ENCODE data around the gene CXCL3. TPM values are rescaled to one million over a fixed set of nuclear protein-coding genes. Genes with fewer than 3 reads are reported as not detected.

Gene CXCL3
- polyA plus RNA-seq, 2 donors, result 0.47 to 4.6 TPM

DNA sequence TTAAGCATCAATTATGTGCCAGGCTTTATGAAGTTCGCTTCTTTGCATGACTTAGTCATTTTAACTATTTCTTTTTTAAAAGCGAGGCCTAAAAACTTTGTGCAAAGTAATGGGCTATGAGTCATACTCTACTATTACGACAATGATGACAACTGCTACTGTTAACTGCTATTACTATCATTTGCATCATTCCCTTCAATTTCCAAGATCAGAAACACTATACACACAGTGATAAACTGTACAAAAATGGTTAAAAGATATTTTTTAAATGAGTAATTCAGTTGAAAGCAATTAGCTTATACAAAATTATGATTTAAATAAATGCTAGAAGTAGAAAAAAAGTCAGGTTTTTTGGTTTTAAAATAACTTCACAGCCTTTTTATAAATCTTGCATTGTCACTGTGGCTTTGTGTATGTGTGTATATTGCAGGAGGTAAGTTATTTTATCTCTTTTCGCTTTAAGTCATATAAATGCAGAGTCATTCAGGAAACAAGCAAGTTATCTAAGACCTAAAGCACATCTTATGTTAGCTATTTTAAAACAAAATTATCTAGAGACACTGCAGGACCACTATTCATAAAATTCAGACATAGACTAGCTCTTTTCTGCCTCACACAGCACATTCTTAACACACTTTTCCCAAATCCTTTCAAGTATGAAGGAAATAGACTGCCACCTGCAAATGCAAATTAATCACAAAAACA, 18.5 kb upstream of the CXCL3 start:
- WGBS, 2 donors, result 67 to 70% methylated on average over 4 of the region's 4 CpGs
- Histone ChIP-seq H3K9me3 (ENCODE audit: control insufficient read depth in 2 of 2, insufficient read depth in 1 of 2, low read depth in 1 of 2, low read length in 1 of 2) (no peaks in the 10 kb centered on the region), H3K4me3 (ENCODE audit: low read depth in 1 of 2, low read length in 2 of 2) (no peak overlapping the region), H3K27me3 (ENCODE audit: control insufficient read depth in 1 of 2, insufficient read depth in 2 of 2, low read length in 2 of 2) (no peaks in the 10 kb centered on the region), H3K27ac (ENCODE audit: low read depth in 2 of 2, low read length in 1 of 2) (no peak overlapping the region), H3K4me1 (ENCODE audit: control insufficient read depth in 2 of 2, insufficient read depth in 2 of 2, low read length in 1 of 2) (no peaks in the 10 kb centered on the region), H3K36me3 (ENCODE audit: control insufficient read depth in 2 of 2, insufficient read depth in 2 of 2, low read length in 1 of 2) (no peaks in the 10 kb centered on the region)

DNA sequence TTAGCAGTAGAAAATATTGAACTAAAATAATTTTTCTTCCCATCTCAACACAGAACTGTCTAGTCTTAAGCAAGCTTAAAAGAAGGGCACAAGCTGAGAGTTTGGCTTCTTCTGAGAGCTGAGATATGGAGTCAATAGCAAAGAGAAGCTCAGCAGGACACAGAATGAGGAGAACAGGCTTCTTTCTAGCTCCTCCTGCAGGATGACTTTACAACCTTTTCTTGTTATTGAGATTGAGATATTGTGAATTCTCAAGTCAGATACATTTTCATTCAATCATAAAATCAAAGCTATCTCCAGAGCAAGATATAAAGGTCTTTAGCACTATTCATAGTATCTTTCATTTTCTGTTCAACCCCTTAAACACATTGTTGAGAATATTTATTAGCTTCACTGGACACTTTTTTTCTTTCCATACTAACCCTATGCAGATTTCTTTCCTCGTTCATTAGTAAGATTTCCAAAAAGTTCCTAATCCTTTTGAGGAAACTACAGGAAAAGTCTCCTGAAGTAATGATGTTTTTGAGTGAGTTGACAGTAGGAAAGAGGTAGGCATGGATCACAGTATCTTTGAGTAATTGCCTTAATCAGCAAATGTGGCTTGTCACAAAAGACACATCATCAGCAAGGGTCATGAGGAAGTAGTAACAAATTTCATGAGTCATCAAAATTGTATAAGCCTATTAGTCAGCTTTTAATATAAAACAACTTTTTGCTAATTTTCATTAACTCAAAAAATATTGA, 17.8 kb upstream of the CXCL3 start:
- no peak overlapping the region for H3K27ac ChIP-seq (ENCODE audit: low read depth in 2 of 2, low read length in 1 of 2)
- H3K27me3 ChIP-seq (ENCODE audit: control insufficient read depth in 1 of 2, insufficient read depth in 2 of 2, low read length in 2 of 2), result no peaks in the 10 kb centered on the region
- 0 to 13% methylated on average over 1 of the region's 1 CpG for WGBS, 2 donors
- H3K4me1 ChIP-seq (ENCODE audit: control insufficient read depth in 2 of 2, insufficient read depth in 2 of 2, low read length in 1 of 2), result no peaks in the 10 kb centered on the region
- H3K9me3 ChIP-seq (ENCODE audit: control insufficient read depth in 2 of 2, insufficient read depth in 1 of 2, low read depth in 1 of 2, low read length in 1 of 2), result no peaks in the 10 kb centered on the region
- no peak overlapping the region for H3K4me3 ChIP-seq (ENCODE audit: low read depth in 1 of 2, low read length in 2 of 2)
- H3K36me3 ChIP-seq (ENCODE audit: control insufficient read depth in 2 of 2, insufficient read depth in 2 of 2, low read length in 1 of 2), result no peaks in the 10 kb centered on the region

DNA sequence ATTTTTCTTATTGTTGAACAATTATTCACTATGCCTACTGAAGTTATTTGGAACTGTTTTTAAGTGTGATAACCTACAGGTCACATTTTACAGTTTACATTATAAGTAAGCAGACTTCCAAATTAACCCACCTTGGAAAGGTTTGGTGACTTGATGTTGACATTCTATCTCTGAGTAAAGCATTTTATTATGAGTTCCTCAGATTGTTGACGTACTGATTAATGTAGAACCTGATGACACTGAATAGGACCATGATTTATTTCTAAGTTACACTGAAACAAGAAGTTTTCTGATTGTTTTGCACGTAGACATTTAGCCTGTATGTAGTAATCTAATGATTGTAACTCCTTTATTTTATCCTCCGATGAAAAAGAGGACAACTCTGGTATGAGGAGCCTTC, 17.0 kb upstream of the CXCL3 start:
- no peaks in the 10 kb centered on the region for H3K4me1 ChIP-seq (ENCODE audit: control insufficient read depth in 2 of 2, insufficient read depth in 2 of 2, low read length in 1 of 2)
- H3K36me3 ChIP-seq (ENCODE audit: control insufficient read depth in 2 of 2, insufficient read depth in 2 of 2, low read length in 1 of 2), result no peaks in the 10 kb centered on the region
- H3K9me3 ChIP-seq (ENCODE audit: control insufficient read depth in 2 of 2, insufficient read depth in 1 of 2, low read depth in 1 of 2, low read length in 1 of 2), result no peaks in the 10 kb centered on the region
- H3K27me3 ChIP-seq (ENCODE audit: control insufficient read depth in 1 of 2, insufficient read depth in 2 of 2, low read length in 2 of 2), result no peaks in the 10 kb centered on the region
- no peak overlapping the region for H3K27ac ChIP-seq (ENCODE audit: low read depth in 2 of 2, low read length in 1 of 2)
- WGBS, 2 donors, result 82 to 83% methylated on average over 3 of the region's 3 CpGs
- no peak overlapping the region for H3K4me3 ChIP-seq (ENCODE audit: low read depth in 1 of 2, low read length in 2 of 2)

GRCh38 chr4:74055096-74055495, 16.6 kb upstream of the CXCL3 start:
- Histone ChIP-seq H3K9me3 (ENCODE audit: control insufficient read depth in 2 of 2, insufficient read depth in 1 of 2, low read depth in 1 of 2, low read length in 1 of 2) (no peaks in the 10 kb centered on the region), H3K4me3 (ENCODE audit: low read depth in 1 of 2, low read length in 2 of 2) (no peak overlapping the region), H3K27ac (ENCODE audit: low read depth in 2 of 2, low read length in 1 of 2) (no peak overlapping the region), H3K36me3 (ENCODE audit: control insufficient read depth in 2 of 2, insufficient read depth in 2 of 2, low read length in 1 of 2) (no peaks in the 10 kb centered on the region), H3K4me1 (ENCODE audit: control insufficient read depth in 2 of 2, insufficient read depth in 2 of 2, low read length in 1 of 2) (no peaks in the 10 kb centered on the region), H3K27me3 (ENCODE audit: control insufficient read depth in 1 of 2, insufficient read depth in 2 of 2, low read length in 2 of 2) (no peaks in the 10 kb centered on the region)
- 71 to 79% methylated on average over 2 of the region's 2 CpGs for WGBS, 2 donors

DNA sequence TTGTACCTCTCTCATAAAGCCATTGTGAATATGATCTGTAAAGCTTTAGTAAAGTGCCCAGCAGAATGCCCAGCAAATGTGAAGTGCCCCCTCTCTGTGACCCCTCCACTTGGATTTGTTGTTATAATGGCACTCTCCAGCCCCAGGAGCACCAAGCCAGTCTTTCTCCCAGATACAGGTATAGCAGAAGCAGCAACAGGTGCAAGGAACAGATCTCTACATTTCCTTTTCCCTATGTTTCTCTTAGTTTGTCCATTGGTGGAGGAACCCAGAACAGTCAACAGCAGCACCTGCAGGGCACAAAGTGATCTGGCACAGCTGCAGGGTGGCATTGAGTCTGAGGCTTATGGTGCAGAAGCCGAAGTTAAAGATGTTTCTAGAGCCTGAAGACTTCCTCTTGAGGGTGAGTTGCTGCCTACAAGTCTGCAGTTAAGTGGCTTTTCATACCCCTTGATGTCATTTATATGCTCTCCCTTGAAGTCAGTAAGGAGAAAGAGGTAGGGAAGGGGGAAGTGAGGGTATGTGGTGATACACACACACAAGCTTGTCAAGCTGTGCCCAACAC, 16.1 kb upstream of the CXCL3 start:
- Histone ChIP-seq H3K36me3 (ENCODE audit: control insufficient read depth in 2 of 2, insufficient read depth in 2 of 2, low read length in 1 of 2) (no peaks in the 10 kb centered on the region), H3K27ac (ENCODE audit: low read depth in 2 of 2, low read length in 1 of 2) (no peak overlapping the region), H3K4me3 (ENCODE audit: low read depth in 1 of 2, low read length in 2 of 2) (no peak overlapping the region), H3K4me1 (ENCODE audit: control insufficient read depth in 2 of 2, insufficient read depth in 2 of 2, low read length in 1 of 2) (no peaks in the 10 kb centered on the region), H3K27me3 (ENCODE audit: control insufficient read depth in 1 of 2, insufficient read depth in 2 of 2, low read length in 2 of 2) (no peaks in the 10 kb centered on the region), H3K9me3 (ENCODE audit: control insufficient read depth in 2 of 2, insufficient read depth in 1 of 2, low read depth in 1 of 2, low read length in 1 of 2) (no peaks in the 10 kb centered on the region)
- 68 to 83% methylated on average over 1 of the region's 1 CpG for WGBS, 2 donors

GRCh38 chr4:74047152-74047551, 8.7 kb upstream of the CXCL3 start:
- no peaks in the 10 kb centered on the region for H3K4me1 ChIP-seq (ENCODE audit: control insufficient read depth in 2 of 2, insufficient read depth in 2 of 2, low read length in 1 of 2)
- H3K4me3 ChIP-seq (ENCODE audit: low read depth in 1 of 2, low read length in 2 of 2), result no peak overlapping the region
- no peaks in the 10 kb centered on the region for H3K9me3 ChIP-seq (ENCODE audit: control insufficient read depth in 2 of 2, insufficient read depth in 1 of 2, low read depth in 1 of 2, low read length in 1 of 2)
- WGBS, 2 donors, result 71 to 74% methylated on average over 1 of the region's 1 CpG
- no peaks in the 10 kb centered on the region for H3K27me3 ChIP-seq (ENCODE audit: control insufficient read depth in 1 of 2, insufficient read depth in 2 of 2, low read length in 2 of 2)
- no peak overlapping the region for H3K27ac ChIP-seq (ENCODE audit: low read depth in 2 of 2, low read length in 1 of 2)
- no peaks in the 10 kb centered on the region for H3K36me3 ChIP-seq (ENCODE audit: control insufficient read depth in 2 of 2, insufficient read depth in 2 of 2, low read length in 1 of 2)

DNA sequence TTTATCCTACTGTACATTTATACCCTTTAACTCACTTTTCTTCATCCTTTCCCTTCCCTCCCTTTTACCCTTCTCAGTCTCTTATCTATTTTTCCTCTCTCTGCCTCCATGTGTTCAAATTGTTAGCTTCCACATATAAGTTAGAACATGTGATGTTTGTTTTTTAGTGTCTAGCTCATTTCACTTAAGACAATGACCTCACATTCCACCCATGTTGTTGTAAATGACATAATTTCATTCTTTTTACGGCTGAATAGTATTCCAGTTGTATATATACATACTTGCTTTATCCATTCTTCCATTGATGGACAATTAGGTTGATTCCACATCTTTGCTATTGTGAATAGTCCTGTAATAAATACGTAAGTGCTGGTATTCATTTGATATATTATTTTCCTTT, 7.3 kb upstream of the CXCL3 start:
- no peak overlapping the region for H3K4me3 ChIP-seq (ENCODE audit: low read depth in 1 of 2, low read length in 2 of 2)
- 89 to 95% methylated on average over 2 of the region's 2 CpGs for WGBS, 2 donors
- no peaks in the 10 kb centered on the region for H3K4me1 ChIP-seq (ENCODE audit: control insufficient read depth in 2 of 2, insufficient read depth in 2 of 2, low read length in 1 of 2)
- no peaks in the 10 kb centered on the region for H3K36me3 ChIP-seq (ENCODE audit: control insufficient read depth in 2 of 2, insufficient read depth in 2 of 2, low read length in 1 of 2)
- H3K9me3 ChIP-seq (ENCODE audit: control insufficient read depth in 2 of 2, insufficient read depth in 1 of 2, low read depth in 1 of 2, low read length in 1 of 2), result no peaks in the 10 kb centered on the region
- H3K27me3 ChIP-seq (ENCODE audit: control insufficient read depth in 1 of 2, insufficient read depth in 2 of 2, low read length in 2 of 2), result no peaks in the 10 kb centered on the region
- no peak overlapping the region for H3K27ac ChIP-seq (ENCODE audit: low read depth in 2 of 2, low read length in 1 of 2)

DNA sequence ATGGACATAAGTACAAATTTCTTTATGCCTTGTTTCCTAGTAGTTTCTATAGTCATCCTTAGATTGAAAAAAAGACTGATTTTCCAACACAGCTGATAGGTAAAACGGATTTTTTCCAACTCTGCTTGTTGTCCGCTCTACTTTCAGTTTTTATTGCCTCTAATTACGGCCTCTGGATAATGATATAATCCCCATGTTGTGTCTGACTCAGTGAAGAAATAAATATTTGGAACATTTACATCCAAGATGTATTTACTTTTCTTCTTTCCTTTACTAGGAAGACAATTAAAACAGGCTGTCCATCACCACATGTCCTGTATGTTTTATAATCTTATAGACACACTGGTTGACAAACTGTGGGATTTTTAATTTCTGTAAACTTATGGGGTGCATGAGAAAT, 6.8 kb upstream of the CXCL3 start:
- 65 to 66% methylated on average over 3 of the region's 3 CpGs for WGBS, 2 donors
- H3K4me1 ChIP-seq (ENCODE audit: control insufficient read depth in 2 of 2, insufficient read depth in 2 of 2, low read length in 1 of 2), result no peaks in the 10 kb centered on the region
- H3K9me3 ChIP-seq (ENCODE audit: control insufficient read depth in 2 of 2, insufficient read depth in 1 of 2, low read depth in 1 of 2, low read length in 1 of 2), result no peaks in the 10 kb centered on the region

DNA sequence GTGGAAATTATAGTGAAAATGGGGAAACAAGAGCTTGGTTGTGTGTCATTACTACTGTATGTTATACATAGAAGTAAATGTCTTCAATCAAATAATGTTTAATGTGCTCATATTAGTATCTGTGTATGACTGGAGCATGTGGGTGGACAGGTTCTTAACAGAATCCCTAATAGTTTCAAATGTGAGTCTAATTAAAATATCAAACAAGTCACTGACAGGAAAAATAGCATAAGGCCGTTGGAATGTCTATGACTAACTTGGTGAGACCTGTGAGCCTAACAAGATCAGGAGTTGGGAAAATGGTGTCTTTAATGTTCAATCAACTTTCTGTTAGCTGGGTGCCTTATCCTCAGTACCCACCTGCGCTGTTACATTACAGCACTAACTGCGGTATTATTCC, 6.2 kb upstream of the CXCL3 start:
- no peaks in the 10 kb centered on the region for H3K4me1 ChIP-seq (ENCODE audit: control insufficient read depth in 2 of 2, insufficient read depth in 2 of 2, low read length in 1 of 2)
- H3K9me3 ChIP-seq (ENCODE audit: control insufficient read depth in 2 of 2, insufficient read depth in 1 of 2, low read depth in 1 of 2, low read length in 1 of 2), result no peaks in the 10 kb centered on the region
- 77 to 78% methylated on average over 3 of the region's 3 CpGs for WGBS, 2 donors
- H3K27ac ChIP-seq (ENCODE audit: low read depth in 2 of 2, low read length in 1 of 2), result no peak overlapping the region
- no peaks in the 10 kb centered on the region for H3K27me3 ChIP-seq (ENCODE audit: control insufficient read depth in 1 of 2, insufficient read depth in 2 of 2, low read length in 2 of 2)
- H3K4me3 ChIP-seq (ENCODE audit: low read depth in 1 of 2, low read length in 2 of 2), result no peak overlapping the region
- no peaks in the 10 kb centered on the region for H3K36me3 ChIP-seq (ENCODE audit: control insufficient read depth in 2 of 2, insufficient read depth in 2 of 2, low read length in 1 of 2)

More for the DNA sequence above, 6.8 kb upstream of the CXCL3 start:
- no peaks in the 10 kb centered on the region for H3K27me3 ChIP-seq (ENCODE audit: control insufficient read depth in 1 of 2, insufficient read depth in 2 of 2, low read length in 2 of 2)
- no peaks in the 10 kb centered on the region for H3K36me3 ChIP-seq (ENCODE audit: control insufficient read depth in 2 of 2, insufficient read depth in 2 of 2, low read length in 1 of 2)
- H3K4me3 ChIP-seq (ENCODE audit: low read depth in 1 of 2, low read length in 2 of 2), result no peak overlapping the region
- no peak overlapping the region for H3K27ac ChIP-seq (ENCODE audit: low read depth in 2 of 2, low read length in 1 of 2)
